Measurements from ENCODE around the gene FAM135A. TPM values are rescaled to one million over a fixed set of nuclear protein-coding genes. Genes with fewer than 3 reads are reported as not detected.

FAM135A gene
- total and polyA plus RNA-seq, 2 experiments from 2014 or later = 11.5 to 27.1 TPM

- H3K4me1 ChIP-seq (ENCODE audit: low read depth) = no peaks in the 10 kb centered on the region
- no peak overlapping the region for H3K27ac ChIP-seq
- peaks cover 23% of the 10 kb centered on the region for H3K36me3 ChIP-seq
- TF ChIP-seq CTCF (IDR thresholded peaks at IDR 0.05; ENCODE audit: low read depth, low read length) = no peak
- H3K4me3 ChIP-seq = no peak overlapping the region
- H3K9me3 ChIP-seq (ENCODE audit: low read depth) = no peaks in the 10 kb centered on the region
- no peak for DNase-seq (ENCODE audit: low read depth in 1 of 2, low spot score in 1 of 2)
- no peaks in the 10 kb centered on the region for H3K27me3 ChIP-seq
Measured at GRCh38 chr6:70507161-70507560, 93.9 kb downstream of the FAM135A start.

- TF ChIP-seq CTCF (IDR thresholded peaks at IDR 0.05; ENCODE audit: low read depth, low read length) = no peak
- no peaks in the 10 kb centered on the region for H3K9me3 ChIP-seq (ENCODE audit: low read depth)
- H3K4me3 ChIP-seq = no peak overlapping the region
- no peaks in the 10 kb centered on the region for H3K4me1 ChIP-seq (ENCODE audit: low read depth)
- no peaks in the 10 kb centered on the region for H3K27me3 ChIP-seq
- no peak for DNase-seq (ENCODE audit: low read depth in 1 of 2, low spot score in 1 of 2)
- peaks cover 12% of the 10 kb centered on the region for H3K36me3 ChIP-seq
- H3K27ac ChIP-seq = no peak overlapping the region
Measured at GRCh38 chr6:70508953-70509352, 95.6 kb downstream of the FAM135A start.

- no peaks in the 10 kb centered on the region for H3K9me3 ChIP-seq (ENCODE audit: low read depth)
- H3K4me1 ChIP-seq (ENCODE audit: low read depth) = no peaks in the 10 kb centered on the region
- no peak for DNase-seq (ENCODE audit: low read depth in 1 of 2, low spot score in 1 of 2)
- no peak overlapping the region for H3K4me3 ChIP-seq
- H3K36me3 ChIP-seq = no peaks in the 10 kb centered on the region
- H3K27ac ChIP-seq = no peak overlapping the region
- TF ChIP-seq CTCF (IDR thresholded peaks at IDR 0.05; ENCODE audit: low read depth, low read length) = no peak
- no peaks in the 10 kb centered on the region for H3K27me3 ChIP-seq
Measured at GRCh38 chr6:70510600-70510999, 97.3 kb downstream of the FAM135A start.

- peaks cover 6% of the 10 kb centered on the region for H3K36me3 ChIP-seq
- H3K4me1 ChIP-seq (ENCODE audit: low read depth) = no peaks in the 10 kb centered on the region
- H3K27ac ChIP-seq = no peak overlapping the region
- H3K4me3 ChIP-seq = no peak overlapping the region
- no peaks in the 10 kb centered on the region for H3K27me3 ChIP-seq
- no peak for TF ChIP-seq CTCF (IDR thresholded peaks at IDR 0.05; ENCODE audit: low read depth, low read length)
- H3K9me3 ChIP-seq (ENCODE audit: low read depth) = no peaks in the 10 kb centered on the region
- no peak for DNase-seq (ENCODE audit: low read depth in 1 of 2, low spot score in 1 of 2)
Measured at GRCh38 chr6:70518723-70519122, 105.4 kb downstream of the FAM135A start.

- H3K9me3 ChIP-seq (ENCODE audit: low read depth) = no peaks in the 10 kb centered on the region
- H3K27me3 ChIP-seq = no peaks in the 10 kb centered on the region
- no peaks in the 10 kb centered on the region for H3K4me1 ChIP-seq (ENCODE audit: low read depth)
- DNase-seq (ENCODE audit: low read depth in 1 of 2, low spot score in 1 of 2) = peak in 1 of 2 donors; percentile 40
- no peak overlapping the region for H3K27ac ChIP-seq
- TF ChIP-seq CTCF (IDR thresholded peaks at IDR 0.05; ENCODE audit: low read depth, low read length) = peak; percentile 35
- peaks cover 10% of the 10 kb centered on the region for H3K36me3 ChIP-seq
- no peak overlapping the region for H3K4me3 ChIP-seq
Measured at GRCh38 chr6:70520575-70520974, 107.3 kb downstream of the FAM135A start.
